ENCODE data around the gene TRAPPC8. TPM values are rescaled to one million over a fixed set of nuclear protein-coding genes. Genes with fewer than 3 reads are reported as not detected.

The TRAPPC8 gene
- 33.7 and 38.8 TPM in 2 replicates for total RNA-seq

GRCh38 chr18:31942999-31943877, at the start of gene TRAPPC8:
TSS of gene TRAPPC8 (minus strand) at chr18:31943128. CDS start at chr18:31942764, 364 bp downstream.

Other genes with a start within 250 kb of the TRAPPC8 start
- gene SLC25A52, start 182.2 kb downstream of the TRAPPC8 start, total RNA-seq = not detected in 2 replicates
- 1.0 and 2.5 TPM in 2 replicates for gene RNF125, start 75.7 kb upstream of the TRAPPC8 start, total RNA-seq
- 14.5 and 30.2 TPM in 2 replicates for gene RNF138, start 148.7 kb upstream of the TRAPPC8 start, total RNA-seq
- not detected in 2 replicates for gene MEP1B, start 246.9 kb upstream of the TRAPPC8 start, total RNA-seq

All from bronchial smooth muscle cell (primary cell).